22Rv1 (cell line): ENCODE results near the gene IL20RA.

ENCODE experiments used
- CTCF ChIP-seq: fragments of 450-650 bp; IDR thresholded peaks from 2 replicates; pipeline ENCODE4 v1.5.1; 2017; ENCODE audit warnings: mild to moderate bottlenecking
- ZFX ChIP-seq: fragments of 450-650 bp; IDR thresholded peaks from 2 replicates; pipeline ENCODE4 v1.6.1; 2017; ENCODE audit warnings: antibody characterized with exemption, borderline replicate concordance

- TF ChIP-seq CTCF = no peak
- TF ChIP-seq ZFX = no peak
These were observed 34.5 kb downstream of the IL20RA start for GRCh38 chr6:137010128-137010718.
